Measurements from ENCODE around the gene TMEM212.
"Not testable (repeated sequence)": the region's sequence is repeated elsewhere in the genome, so short reads cannot be mapped to it uniquely, and the experiment has no call there.

Gene TMEM212

DNA sequence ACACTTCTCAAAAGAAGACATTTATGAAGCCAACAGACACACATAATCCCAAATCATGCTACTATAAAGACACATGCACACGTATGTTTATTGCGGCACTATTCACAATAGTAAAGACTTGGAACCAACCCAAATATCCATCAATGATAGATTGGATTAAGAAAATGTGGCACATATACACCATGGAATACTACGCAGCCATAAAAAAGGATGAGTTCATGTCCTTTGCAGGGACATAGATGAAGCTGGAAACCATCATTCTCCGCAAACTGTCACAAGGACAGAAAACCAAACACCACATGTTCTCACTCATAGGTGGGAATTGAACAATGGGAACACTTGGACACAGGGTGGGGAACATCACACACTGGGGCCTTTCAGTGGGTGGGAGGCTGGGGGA, 15.6 kb downstream of the TMEM212 start:
- DNase-seq (ENCODE audit: low read depth) = not testable (repeated sequence)

DNA sequence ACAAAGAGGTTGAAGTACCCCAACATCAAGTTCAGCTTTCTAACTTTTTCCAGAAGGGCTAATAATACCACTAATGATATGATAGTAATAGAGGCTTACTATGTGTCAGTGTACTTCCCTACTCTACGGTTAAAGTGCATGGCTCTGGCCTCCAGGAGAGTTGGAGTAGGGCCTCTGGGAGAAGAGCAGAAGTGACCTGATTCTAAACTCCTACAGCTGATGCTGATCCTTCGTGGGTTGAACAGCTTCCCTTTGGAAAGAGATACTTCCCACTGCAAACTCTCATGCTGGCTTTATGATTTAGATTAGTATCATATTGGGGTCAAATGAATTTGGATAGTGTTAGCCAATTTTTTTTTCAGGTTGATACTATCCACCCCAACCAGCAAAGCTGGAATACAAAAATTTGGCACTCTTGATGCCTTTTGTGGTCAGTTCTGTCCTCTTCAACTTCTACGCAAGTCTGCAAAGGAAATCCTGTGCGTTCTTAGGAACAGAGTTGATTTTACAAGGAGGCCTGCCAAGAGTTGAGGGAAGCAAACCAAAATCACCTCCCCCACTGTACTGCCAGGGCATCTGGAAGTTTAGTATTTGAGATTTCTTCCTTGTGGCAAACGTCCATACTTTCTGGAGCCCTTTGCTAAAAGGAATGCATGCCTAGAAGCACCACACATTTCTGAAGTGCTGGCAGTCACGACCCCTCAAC, 17.8 kb downstream of the TMEM212 start:
- peak; percentile 72 for DNase-seq (ENCODE audit: low read depth)

DNA sequence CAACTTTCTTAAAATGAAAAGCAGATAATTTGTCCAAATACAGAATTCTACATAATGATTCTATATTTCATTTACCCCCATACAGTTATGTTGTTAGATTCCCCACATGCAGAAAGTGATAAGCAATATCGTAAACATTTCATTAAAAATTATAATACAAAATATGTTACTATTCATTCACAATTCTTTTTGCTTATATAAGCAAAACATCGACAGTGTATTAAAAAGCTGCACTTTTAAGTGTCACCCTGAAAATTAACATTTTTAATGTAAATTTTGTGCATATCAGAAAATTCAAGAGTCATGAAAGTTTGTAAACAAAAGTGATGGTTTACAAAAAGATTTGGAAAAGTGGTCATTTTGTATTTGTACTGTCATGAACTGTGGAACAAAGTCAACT, 19.2 kb downstream of the TMEM212 start:
- DNase-seq (ENCODE audit: low read depth) = no peak

DNA sequence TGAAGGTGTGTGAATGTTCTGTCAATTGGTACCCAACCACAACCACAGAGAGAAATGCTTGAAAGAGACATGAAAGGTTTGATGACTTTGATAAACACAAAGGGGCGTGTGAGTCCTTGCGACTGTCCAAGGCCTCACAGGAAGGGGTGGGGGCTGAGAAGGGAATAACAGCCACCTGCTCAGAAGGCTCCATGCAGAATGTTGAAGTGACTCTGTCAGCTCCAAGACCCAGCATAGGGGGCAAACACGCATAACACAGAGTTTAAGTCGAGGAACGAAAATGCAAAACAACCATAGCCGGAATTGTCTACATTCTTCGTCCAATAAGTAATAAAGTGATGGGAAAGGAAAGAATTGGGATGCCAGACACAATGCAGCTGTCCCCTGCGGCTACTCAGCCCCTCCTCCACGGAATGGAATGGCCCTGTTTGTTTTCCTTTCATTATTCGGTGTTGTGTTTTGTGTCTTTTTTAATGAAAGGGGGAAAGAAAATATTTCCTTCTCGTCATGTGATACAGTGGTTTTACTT, 19.9 kb downstream of the TMEM212 start:
- no peak for DNase-seq (ENCODE audit: low read depth)

DNA sequence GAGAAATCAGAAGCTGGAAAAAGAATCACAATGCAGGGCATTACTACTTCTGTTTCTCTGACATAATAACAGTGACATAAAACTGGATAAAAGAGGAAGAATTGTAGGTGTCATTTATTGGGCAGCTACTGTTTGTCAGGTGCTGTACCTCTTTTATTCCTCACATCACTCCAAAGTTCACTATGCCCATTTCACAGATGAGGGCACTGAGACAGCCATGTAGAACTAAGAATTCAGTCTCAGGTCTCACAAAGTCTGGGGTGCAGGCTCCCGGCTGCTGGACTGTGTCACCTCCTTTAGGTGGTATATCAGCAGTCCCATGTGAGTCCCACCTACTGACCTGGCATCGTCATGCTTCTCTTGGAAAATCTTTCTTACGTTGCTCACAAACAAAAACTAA, 20.8 kb downstream of the TMEM212 start:
- DNase-seq (ENCODE audit: low read depth) = no peak

DNA sequence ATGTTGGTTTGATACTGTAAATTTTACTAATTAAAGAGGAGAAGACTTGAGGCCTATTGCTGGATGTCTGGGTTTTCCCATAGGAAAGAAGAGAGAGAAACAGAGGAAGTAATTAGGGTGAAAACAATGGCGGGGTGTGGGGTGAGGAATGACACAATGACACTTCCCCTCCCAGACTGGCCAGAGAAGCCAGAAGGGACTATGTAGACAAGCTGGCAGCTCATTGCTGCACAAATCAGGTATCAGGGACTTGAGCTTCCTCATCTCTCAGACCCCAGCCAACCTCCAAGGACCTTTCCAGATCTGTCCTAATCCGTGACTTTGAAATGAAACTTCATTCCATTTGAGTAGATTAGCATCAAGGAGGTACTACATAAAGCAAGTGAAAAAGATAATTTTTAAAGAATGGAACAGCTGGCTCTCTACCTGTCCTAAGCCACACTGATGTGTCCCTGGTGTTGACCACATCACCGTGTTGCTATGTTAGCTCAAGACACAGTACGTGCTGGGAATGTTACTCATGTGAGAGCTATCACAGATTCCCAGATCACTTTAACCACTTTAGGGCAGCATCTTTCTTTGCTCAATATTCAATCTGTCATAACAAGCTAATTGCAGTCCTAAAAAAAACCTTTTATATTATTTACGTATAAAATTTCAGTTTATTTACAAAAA, 22.2 kb downstream of the TMEM212 start:
- no peak for DNase-seq (ENCODE audit: low read depth)

DNA sequence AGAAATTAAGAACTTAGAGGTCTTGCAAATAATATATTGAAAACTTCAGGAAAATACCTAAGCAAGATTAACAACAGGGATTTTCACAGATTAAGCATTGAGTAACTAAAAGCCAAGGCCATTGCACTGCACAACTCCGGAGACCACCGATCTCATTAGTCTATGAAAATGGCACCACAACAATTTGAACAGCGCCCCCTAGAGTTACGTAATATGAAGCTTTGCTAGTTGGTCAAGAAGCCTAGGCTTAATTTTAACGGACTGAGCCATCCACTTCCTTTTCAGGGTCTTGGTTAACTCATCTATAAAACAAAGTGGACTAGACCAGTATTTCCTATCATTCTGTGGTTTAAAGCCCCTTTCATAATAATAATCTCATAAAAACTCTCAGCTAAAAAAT, 24.8 kb downstream of the TMEM212 start:
- DNase-seq (ENCODE audit: low read depth) = no peak

DNA sequence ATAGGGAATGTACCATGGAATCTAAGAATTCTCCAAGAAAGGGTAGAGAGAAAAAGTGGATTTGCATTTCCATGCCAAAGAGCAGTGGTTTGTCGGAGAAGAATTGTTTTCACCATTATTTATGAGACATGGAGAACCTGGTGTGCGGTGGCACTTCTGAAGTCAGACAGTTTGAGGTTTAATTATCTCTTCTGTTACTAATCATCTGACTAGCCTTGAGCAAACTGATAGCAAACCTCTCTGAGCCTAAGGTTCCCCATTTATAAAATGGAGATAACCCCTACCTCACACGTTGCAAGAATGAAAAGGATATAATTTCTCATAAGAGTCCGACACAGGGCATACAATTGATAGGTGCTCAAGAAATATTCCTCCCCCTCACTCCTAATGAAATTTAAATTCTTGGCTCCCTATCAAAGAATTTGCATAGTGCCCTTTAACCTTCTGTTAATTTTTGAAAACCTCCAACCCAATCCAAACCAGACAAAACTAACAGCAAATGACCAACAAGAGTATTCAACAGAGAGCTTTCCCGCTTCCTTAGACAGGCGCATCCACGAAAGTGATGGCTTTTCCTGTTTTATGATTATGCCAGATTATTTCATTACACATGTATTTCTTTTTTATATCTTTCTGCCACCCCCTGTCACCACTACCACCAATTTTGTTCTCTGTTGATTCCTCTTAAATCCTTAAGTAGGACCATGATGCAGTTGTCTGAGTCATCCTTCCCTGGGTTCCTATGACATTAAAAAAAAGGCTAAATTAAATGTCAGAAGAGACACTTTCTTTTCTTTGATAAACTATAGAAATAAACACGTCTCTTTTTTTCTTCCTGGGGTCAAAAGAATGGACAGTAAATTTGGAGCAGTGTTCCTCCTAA, 28.5 kb downstream of the TMEM212 start:
- no peak for DNase-seq (ENCODE audit: low read depth)

DNA sequence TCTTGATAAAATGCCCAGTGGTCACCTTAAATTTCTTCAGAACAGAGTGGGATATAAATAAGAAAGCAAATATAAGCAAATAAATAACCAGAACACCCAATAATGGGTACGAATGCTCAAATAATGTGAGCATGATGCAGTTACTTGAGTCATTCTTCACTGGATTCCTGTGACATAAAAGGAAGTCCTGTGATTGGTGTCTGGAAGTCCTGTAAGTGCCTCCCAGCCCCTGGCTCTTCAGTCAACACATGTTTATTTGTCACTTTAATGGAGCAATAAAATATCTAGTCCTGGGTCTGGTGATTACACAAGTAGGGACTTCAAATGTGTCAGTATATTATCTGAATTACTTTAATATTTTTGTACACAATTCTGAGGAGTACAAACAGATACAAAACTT, 30.4 kb downstream of the TMEM212 start:
- no peak for DNase-seq (ENCODE audit: low read depth)

DNA sequence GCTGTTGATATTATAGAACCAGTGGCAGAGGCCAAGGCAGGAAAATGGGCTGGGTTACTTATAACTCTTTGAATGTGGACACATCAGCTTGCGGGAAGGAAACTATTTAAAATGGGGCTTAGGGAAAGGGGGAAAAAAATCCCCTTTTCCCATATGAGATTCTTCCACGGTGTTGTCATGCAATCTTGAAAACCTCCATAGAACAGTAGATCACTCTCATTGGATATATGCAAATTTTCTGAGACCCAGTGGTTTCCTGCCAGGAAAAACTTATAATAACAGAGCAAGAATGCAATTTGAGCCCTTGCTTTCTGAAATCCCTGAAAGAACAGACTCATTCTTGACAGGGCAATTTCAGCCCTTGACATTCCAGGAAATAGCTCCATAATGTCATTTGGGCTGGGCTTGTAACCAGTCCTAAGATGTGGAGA, 31.1 kb downstream of the TMEM212 start:
- peak; percentile 87 for DNase-seq (ENCODE audit: low read depth)

DNA sequence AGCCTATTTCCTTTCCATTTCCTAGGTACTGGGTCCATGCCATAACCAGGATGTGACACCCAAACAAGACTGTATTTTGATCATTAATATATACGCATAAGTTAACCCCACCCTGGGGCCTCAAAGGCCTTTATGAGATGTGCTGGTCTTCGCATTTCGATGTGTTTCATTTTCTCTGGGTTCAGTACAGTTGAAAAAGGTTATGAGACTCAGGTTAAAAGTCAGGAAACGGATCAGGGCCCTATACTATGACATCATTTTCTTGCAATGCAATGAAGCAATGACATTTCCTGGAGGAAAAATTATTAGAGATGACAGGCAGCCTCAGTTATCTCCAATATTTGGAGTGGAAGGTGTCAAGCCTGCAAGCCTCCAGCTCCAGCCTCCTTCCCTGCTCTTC, 31.7 kb downstream of the TMEM212 start:
- DNase-seq (ENCODE audit: low read depth) = no peak

DNA sequence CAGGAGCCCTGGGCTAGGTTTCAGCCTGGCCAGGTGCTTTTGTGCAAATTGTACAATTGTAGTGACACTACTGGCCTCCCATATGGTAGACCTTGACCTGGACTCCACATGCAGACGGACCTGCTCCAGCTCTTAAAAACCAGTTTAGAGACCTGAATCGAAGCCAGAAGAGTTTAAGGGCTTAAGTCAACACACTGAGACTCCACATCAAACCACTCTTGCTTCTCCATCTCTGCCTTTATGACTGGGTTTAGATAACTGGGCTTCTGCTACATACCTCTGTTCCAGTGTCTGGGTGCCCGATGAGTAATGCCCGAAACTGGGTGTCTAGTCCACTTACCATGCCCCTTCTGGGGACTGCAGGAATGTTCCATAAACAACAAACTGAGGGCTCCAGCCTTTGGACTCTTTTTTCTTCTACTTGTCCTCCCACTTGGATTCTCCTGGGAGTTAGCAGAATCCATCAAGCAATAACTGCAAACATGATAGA, 32.8 kb downstream of the TMEM212 start:
- no peak for DNase-seq (ENCODE audit: low read depth)

DNA sequence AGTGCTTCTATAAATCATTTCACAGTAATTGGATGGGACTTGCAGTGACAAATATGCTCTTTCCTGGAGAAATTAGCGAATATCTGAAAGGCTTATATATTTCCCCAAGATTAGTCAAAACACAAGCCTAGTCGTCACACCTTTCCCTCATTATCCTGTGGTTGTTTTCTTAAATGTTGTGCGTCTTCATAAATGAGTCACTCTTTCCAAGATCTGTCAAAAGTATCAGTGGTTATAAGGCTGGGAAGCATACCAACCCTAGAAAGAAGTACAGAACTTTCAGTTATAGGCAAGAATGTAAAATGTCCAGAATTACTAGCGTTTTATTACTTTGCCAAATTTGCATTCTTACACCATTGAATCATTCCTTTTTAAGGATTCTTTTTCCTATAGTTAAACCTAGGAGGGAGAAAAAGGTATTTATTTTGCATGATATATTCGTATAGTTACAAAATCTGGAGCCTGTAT, 33.6 kb downstream of the TMEM212 start:
- DNase-seq (ENCODE audit: low read depth) = peak; percentile 92

DNA sequence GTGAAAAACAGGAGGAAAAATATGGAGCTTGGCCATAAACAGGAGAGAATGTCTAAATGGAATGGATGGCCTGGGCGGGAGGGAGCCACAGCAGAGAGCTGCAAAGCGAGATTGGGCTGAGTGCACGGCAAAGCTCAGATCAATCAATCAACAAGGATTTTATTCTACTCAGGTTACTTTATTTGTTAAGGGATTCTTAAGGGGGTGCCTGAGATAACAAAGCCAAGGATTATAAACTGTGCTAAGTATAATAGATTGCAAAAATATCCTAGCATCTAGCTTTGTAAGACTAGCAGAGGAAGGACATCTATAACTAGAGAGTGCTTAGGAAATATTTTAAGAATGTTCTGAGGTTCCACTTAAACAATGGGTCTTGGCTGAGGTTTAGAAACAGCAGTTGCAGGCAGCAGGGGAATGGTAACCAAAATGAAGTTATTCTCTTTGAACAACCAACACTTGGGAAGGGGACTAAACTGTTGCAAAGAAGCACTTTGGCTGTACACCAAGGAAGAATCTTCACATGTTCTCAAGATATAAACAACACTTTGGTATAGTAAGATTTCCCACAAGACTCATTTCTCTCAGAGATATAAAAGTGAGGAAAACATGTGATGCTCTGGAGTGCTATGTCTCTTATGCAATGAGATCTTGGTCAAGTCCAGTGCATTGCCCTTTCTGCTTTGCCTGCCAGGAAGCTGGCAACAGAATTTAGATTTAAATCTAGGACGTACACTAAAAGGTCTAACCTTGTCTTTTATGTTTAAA, 35.5 kb downstream of the TMEM212 start:
- DNase-seq (ENCODE audit: low read depth) = no peak

DNA sequence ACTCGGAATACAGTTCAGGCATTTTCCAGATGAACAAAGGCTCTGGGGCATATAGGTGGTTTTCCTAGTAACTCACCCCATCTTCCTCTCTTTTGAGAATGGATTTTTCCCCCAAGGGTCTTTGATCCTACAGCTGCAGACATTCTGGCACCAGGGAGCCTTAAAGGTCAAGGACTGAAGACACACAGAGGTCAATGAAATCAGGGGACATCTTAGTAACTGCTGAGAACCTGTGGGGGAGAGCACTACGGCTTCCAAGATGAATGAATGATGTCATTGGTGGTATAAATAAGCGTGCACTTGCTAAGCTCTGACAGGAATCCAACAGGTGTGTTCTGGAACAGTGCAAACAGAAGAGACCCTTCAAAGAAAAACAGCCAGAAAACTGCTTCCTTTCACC, 36.3 kb downstream of the TMEM212 start:
- DNase-seq (ENCODE audit: low read depth) = no peak

DNA sequence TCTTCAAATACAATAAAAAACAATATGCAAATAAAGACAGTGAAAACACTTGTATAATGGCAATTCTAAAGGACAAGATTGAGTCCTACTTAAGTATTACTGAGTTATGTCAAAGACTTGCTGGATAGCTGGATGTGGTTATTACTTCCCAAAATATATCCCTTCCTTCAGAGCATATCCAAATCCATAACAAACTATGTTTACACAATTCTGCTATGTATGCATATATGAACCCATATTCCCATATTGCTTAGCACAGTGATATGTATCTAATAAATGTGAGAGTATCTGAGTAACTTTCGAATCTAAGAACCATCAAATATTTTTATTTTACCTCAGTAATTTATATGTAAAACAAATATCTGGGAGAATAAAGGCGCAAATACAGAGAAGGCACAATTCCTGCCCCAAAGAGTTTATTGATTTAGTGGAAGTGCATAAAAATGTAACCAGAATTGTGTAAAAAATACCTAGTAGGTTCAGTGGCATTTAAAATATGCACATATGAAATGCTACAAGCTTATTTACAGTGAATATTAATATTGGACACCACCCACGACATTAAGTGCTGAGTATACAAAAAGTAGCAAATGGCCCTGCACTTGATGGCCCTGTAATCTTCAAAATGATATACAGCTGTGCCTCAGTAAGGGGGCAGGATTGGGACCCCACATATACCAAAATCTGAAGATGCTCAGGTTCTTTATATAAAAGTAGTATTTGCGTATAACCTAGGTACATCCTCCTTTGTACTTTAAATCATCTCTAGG, 37.1 kb downstream of the TMEM212 start:
- no peak for DNase-seq (ENCODE audit: low read depth)

DNA sequence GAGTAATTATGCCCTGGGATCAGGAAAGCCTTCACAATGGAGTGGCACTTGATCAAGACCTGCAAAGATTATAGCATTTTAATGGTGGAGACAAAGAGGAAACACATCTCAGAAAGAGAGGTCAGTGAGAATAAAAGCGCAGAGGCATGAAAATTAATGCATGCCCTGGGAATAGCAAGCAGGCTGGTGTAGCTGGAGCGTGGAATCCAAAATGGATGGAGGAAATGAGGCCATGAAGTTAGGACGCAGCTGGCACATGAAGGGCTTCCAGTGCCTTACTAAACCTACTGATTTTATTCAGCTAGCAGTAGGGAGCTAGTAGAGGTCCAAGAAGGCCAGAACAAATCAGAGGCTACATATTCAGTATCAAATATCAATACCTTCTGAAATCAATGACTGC, 38.1 kb downstream of the TMEM212 start:
- no peak for DNase-seq (ENCODE audit: low read depth)

DNA sequence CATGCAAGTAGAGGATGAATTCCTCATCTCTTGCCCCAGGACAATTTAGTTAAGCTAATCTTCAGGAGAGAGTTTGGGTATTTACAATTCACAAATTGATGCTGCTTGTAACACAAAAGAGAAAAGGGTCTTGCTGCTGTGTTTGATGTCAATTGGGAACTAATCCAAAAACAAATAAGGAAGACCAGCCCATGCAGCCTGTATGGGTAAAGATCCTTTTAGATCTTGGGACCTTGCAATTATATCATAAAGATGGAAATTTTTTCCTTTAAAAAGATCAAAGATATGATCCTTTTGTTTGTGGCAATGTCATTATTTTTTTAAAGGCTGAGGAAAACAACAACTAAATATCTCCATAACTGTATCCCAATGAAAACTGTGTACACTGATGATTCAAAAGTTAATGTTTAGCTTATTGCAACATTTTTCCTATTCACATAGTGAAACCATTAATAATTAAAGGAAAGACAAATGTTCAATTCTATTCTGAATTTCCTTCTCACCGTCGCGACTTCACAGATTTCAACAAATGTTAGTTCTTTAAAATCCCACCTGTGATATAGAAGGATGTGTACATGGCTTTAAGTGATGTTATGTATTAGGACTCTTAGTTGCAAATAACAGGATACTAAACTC, 40.2 kb downstream of the TMEM212 start:
- no peak for DNase-seq (ENCODE audit: low read depth)

DNA sequence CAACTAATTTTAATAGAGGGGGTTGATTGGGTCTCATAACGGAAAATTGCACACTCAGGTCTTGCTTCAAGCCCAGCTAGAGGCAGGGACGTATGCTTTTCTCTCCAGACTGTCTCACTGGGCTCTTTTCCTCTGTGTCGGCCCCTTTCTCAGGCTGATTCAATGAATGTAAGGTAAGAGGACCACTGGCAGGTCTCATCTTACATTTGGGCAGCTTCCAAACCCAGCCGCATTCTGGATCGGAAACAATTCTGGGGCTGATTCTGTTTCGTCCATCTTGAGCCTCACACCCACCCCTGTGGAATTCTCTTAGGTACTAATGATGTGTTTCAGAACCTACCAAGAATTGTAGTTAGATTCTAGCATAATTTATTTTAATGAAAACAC, 40.7 kb downstream of the TMEM212 start:
- no peak for DNase-seq (ENCODE audit: low read depth)

DNA sequence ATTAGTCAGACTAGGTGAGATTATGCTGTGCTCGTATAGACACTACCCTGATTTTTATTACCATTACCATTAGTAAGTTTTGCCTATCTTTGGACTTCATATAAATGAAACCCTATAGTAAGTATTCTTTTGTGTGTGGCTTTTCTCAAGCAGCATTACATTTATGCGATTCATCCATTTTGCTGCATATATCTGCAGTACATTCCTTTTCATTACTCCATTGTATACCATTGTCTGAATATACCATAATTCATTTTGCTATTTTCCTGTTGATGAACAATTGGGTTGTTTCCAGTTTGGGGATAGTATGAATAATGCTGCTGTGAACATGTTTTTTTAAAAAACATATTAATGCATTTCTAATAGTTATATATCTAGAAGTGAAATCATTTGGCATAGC, 45.3 kb downstream of the TMEM212 start:
- no peak for DNase-seq (ENCODE audit: low read depth)

All from fibroblast of the conjunctiva (primary cell).